ENCODE results near the gene TENT4A. TPM values are rescaled to one million over a fixed set of nuclear protein-coding genes. Genes with fewer than 3 reads are reported as not detected.

The TENT4A gene
- total and polyA plus RNA-seq, 2 of the 13 experiments (the other 11 are each of a cell fraction or from before 2014, with no cell fraction given) = 6.3 to 13.3 TPM

- TF ChIP-seq, protein P1, sequence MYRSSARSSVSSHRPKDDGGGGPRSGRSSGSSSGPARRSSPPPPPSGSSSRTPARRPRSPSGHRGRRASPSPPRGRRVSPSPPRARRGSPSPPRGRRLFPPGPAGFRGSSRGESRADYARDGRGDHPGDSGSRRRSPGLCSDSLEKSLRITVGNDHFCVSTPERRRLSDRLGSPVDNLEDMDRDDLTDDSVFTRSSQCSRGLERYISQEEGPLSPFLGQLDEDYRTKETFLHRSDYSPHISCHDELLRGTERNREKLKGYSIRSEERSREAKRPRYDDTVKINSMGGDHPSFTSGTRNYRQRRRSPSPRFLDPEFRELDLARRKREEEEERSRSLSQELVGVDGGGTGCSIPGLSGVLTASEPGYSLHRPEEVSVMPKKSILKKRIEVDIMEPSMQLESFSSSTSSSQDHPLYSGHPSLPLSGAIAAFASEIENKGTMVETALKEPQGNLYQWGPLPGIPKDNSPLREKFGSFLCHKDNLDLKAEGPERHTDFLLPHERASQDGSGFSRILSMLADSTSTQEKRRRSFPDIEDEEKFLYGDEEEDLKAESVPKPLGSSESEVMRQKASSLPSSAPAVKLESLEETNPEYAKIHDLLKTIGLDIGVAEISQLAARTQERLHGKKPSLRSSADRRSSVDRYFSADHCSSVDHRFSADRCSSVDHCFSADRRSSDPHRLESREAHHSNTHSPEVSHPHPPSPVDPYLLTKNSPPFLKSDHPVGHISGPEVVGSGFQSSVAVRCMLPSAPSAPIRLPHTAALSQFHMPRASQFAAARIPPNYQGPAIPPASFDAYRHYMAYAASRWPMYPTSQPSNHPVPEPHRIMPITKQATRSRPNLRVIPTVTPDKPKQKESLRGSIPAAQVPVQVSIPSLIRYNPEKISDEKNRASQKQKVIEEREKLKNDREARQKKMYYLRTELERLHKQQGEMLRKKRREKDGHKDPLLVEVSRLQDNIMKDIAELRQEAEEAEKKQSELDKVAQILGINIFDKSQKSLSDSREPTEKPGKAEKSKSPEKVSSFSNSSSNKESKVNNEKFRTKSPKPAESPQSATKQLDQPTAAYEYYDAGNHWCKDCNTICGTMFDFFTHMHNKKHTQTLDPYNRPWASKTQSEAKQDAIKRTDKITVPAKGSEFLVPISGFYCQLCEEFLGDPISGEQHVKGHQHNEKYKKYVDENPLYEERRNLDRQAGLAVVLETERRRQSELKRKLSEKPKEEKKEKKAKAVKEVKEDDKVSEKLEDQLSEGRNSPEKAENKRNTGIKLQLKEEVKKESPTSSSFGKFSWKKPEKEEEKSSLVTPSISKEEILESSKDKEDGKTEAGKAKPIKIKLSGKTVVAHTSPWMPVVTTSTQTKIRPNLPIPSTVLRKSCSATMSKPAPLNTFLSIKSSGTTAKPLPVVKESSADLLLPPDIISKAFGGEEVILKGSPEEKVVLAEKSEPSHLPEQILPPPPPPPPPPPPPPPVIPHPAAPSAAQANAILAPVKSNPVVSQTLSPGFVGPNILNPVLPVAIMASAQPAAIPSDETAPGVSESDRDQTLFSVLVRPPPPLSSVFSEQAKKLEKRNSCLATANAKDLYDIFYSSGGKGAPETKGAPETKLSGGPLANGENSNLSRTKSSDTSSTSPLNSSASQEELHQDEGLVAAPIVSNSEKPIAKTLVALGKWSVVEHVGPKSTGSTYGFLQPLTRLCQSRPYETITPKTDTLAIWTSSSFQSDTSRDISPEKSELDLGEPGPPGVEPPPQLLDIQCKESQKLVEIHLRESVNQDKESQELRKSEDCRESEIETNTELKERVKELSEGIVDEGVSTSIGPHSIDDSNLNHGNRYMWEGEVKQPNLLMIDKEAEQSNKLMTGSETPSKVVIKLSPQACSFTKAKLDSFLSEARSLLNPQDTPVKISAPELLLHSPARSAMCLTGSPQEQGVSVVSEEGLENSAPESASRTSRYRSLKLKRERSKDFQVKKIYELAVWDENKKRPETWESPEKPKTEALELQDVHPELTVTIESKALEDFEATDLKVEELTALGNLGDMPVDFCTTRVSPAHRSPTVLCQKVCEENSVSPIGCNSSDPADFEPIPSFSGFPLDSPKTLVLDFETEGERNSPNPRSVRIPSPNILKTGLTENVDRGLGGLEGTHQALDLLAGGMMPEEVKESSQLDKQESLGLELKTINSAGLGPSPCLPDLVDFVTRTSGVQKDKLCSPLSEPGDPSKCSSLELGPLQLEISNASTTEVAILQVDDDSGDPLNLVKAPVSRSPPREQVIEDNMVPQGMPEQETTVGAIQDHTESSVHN (CRISPR knock-in tag; IDR thresholded peaks at IDR 0.05) = no peak
- peak; percentile 85; the same call in 1 of the 2 replicates for TF ChIP-seq ZNF816 (CRISPR knock-in tag; IDR thresholded peaks at IDR 0.05; ENCODE audit: borderline replicate concordance)
- TF ChIP-seq ATF6 (CRISPR knock-in tag; conservative IDR thresholded peaks at IDR 0.05) = no peak
- TF ChIP-seq ZBTB1 (CRISPR knock-in tag; IDR thresholded peaks at IDR 0.05; ENCODE audit: borderline replicate concordance) = no peak
- TF ChIP-seq SRY (CRISPR knock-in tag; IDR thresholded peaks at IDR 0.05) = peak; percentile 49; the same call in 1 of the 2 replicates
- no peak for TF ChIP-seq FOXK2 (IDR thresholded peaks at IDR 0.05)
- TF ChIP-seq, protein P2, sequence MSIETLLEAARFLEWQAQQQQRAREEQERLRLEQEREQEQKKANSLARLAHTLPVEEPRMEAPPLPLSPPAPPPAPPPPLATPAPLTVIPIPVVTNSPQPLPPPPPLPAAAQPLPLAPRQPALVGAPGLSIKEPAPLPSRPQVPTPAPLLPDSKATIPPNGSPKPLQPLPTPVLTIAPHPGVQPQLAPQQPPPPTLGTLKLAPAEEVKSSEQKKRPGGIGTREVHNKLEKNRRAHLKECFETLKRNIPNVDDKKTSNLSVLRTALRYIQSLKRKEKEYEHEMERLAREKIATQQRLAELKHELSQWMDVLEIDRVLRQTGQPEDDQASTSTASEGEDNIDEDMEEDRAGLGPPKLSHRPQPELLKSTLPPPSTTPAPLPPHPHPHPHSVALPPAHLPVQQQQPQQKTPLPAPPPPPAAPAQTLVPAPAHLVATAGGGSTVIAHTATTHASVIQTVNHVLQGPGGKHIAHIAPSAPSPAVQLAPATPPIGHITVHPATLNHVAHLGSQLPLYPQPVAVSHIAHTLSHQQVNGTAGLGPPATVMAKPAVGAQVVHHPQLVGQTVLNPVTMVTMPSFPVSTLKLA (IDR thresholded peaks at IDR 0.05) = no peak
- TF ChIP-seq ZNF264 (CRISPR knock-in tag; IDR thresholded peaks at IDR 0.05) = peak; percentile 75
- TF ChIP-seq FOXO1 (CRISPR knock-in tag; IDR thresholded peaks at IDR 0.05) = 0 out of 2 replicates have a peak, but pooled peaks have one; percentile 26
- no peak for TF ChIP-seq PCBP2 (optimal IDR thresholded peaks at IDR 0.05; ENCODE audit: low read depth, low read length, poor library complexity, severe bottlenecking)
- TF ChIP-seq, protein P3, sequence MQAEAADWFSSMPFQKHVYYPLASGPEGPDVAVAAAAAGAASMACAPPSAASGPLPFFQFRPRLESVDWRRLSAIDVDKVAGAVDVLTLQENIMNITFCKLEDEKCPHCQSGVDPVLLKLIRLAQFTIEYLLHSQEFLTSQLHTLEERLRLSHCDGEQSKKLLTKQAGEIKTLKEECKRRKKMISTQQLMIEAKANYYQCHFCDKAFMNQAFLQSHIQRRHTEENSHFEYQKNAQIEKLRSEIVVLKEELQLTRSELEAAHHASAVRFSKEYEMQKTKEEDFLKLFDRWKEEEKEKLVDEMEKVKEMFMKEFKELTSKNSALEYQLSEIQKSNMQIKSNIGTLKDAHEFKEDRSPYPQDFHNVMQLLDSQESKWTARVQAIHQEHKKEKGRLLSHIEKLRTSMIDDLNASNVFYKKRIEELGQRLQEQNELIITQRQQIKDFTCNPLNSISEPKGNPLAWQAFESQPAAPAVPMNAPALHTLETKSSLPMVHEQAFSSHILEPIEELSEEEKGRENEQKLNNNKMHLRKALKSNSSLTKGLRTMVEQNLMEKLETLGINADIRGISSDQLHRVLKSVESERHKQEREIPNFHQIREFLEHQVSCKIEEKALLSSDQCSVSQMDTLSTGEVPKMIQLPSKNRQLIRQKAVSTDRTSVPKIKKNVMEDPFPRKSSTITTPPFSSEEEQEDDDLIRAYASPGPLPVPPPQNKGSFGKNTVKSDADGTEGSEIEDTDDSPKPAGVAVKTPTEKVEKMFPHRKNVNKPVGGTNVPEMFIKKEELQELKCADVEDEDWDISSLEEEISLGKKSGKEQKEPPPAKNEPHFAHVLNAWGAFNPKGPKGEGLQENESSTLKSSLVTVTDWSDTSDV (CRISPR knock-in tag; IDR thresholded peaks at IDR 0.05) = no peak
- TF ChIP-seq, protein P4, sequence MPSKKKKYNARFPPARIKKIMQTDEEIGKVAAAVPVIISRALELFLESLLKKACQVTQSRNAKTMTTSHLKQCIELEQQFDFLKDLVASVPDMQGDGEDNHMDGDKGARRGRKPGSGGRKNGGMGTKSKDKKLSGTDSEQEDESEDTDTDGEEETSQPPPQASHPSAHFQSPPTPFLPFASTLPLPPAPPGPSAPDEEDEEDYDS (CRISPR knock-in tag; IDR thresholded peaks at IDR 0.05) = 0 out of 2 replicates have a peak, but pooled peaks have one; percentile 29
- TF ChIP-seq HMG20B (CRISPR knock-in tag; conservative IDR thresholded peaks at IDR 0.05) = 0 out of 2 replicates have a peak, but pooled peaks have one; percentile 48
- 0 out of 2 replicates have a peak, but pooled peaks have one; percentile 14 for TF ChIP-seq KDM2A (CRISPR knock-in tag; IDR thresholded peaks at IDR 0.05; ENCODE audit: borderline replicate concordance, low read depth)
- no peak for TF ChIP-seq ZNF274 (CRISPR knock-in tag; IDR thresholded peaks at IDR 0.05)
Observed at GRCh38 chr5:6686915-6687409, 26.3 kb upstream of the TENT4A start (continued).

Measured in HepG2 (cell line).